HG02642 (cell line): Measurements from ENCODE around the gene CD164L2.
"Not testable (repeated sequence)": the region's sequence is repeated elsewhere in the genome, so short reads cannot be mapped to it uniquely, and the experiment has no call there.

Experiments used
- ATAC-seq: cut with Tn5 transposase; IDR thresholded peaks from one replicate; pipeline ENCODE4 v1.9.1; 2021; ENCODE audit warnings: mild to moderate bottlenecking; ENCODE audit not compliant: unreplicated experiment, poor library complexity

The CD164L2 gene

GRCh38 chr1:27405598-27406361 lies 22.6 kb upstream of the CD164L2 start:
- not testable (repeated sequence) for ATAC-seq

- ATAC-seq, result no peak
These were observed 21.9 kb upstream of the CD164L2 start for GRCh38 chr1:27405074-27405473.

DNA sequence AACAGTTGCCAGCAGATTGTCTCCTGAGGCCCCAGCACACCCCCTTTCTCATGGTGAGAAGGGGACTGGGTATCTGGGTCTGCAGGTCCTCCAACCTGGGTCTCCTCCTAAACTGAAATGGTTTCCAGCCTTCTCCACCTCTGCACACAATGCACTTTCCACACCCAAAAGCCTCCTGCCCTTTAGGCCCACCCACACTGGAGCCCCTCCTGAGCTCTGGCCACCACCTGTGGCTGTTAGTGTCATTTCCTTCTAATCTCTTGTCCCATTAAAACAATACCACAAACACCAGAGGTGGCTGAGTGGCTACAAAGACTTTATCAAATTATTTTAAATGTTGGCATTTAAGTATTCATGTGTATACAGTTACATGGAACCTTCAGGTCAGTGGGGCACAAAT lies 20.8 kb upstream of the CD164L2 start:
- no peak for ATAC-seq

- no peak for ATAC-seq
These were observed 20.1 kb upstream of the CD164L2 start for GRCh38 chr1:27403065-27403726.

DNA sequence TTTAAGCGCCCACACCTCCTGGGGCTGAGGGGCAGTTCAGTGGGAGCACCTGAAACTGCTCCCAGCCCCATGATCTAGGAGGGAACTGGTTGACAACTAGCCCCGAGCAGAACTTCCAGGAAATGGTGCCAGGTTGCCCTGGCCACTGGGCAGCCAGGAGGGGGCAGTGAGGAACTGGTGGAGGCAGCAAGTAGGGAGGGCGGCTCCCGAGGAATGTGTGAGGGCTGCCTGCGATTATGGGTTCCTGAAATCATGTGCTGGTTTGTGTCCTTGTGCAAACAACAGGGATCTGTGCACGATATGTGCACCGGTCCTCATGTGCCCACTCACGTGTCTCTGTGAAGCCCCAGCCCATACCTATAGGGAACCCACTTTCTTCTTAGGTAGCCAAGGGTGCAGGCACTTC lies 19.2 kb upstream of the CD164L2 start:
- ATAC-seq, result no peak

DNA sequence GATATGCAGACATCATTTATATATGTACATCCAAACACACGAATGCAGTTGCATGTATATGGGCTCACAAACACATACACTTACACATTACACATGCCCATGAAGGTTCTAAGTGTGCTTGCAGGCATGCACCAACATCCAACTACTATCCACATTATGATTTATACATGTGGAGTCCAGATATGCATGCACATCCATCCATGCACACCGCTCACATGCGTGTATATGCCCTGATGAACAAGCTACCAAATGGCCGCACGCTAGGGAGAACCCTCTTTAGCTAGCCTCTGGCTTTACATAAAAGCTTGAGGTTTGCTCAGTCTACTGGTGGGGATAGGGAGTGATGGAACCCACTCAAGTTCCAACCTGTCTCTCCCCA lies 17.8 kb upstream of the CD164L2 start:
- ATAC-seq, result no peak

DNA sequence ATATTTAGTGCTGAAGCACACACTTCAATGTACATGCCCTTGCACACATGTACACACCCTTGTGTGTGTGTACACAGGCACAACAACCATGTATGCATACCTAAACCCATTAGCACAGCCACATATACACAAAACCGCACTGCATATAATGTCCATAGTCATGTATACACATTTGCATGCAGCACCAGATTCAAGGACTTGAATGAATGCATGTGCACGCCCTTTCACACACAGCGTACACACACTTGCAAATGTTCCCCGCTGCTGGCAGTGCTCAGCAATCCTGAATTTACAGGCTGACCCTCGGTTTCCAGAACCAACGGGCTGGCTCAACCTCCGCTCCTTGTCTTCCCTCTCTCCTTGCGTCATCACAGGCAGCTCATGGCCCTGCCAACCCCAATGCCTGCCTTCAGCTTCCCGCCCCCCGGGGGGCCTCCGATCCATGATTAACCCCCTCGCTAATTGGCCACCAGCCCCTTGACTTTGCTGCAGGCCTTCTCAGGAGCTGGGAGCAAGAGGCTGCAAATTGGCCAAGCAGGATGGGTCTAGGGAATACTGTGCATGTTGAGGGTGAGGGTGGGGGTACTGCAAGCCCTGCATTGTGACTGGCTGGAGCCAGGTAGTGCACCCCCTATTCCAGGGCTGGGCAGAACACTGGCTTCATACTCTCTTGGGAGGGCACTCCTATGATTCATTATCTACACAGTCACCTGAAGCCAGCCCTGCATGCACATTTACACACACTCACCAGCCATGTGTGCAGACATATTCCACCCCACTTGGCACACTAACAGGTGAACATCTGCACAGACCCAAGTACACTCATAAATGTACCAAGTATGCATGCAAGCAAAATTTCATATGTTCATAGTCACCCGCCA lies 17.2 kb upstream of the CD164L2 start:
- ATAC-seq, result no peak

DNA sequence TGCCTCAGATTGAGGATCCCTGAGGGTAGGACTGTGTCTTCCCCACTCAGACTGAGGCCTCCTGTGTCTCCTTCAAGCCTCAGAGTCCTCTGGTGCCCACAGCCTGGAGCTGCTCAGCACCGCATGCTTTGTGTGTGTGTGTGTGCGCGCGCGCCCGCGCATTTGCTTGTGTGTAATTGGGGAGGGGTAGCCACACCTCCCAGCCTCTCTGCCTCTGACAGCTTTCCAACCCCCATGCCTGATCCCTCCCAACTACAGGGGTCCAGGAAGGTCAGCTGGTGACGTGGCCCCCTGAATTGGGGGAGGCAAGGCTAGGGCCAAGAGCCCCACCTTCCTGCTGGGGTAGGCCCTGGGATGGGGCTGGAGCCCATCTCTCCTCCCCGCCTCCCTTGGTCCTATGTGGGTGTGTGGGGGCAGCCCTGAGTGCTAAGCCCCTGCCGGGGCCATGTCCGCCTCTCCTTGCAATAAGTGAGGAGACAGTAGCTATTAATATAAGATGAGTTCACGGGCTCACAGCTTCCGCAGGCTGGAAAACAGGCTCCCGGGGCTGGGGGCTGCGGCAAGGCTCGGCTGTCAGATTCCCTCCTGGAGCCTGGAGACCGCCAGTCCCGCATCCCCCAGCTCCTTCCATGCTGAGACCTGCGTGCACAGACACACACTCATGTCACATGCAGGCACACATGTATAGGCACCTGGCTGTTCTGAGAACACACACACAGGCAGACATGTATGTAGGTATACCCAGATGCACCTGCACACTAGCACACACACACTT lies 16.3 kb upstream of the CD164L2 start:
- ATAC-seq, result no peak

- ATAC-seq, result no peak
These were observed 15.4 kb upstream of the CD164L2 start for GRCh38 chr1:27398405-27399149.

- no peak for ATAC-seq
These were observed 14.6 kb upstream of the CD164L2 start for GRCh38 chr1:27397749-27398148.

- ATAC-seq, result no peak
These were observed 14.0 kb upstream of the CD164L2 start for GRCh38 chr1:27397110-27397509.

- ATAC-seq, result peak; percentile 36
These were observed 12.5 kb upstream of the CD164L2 start for GRCh38 chr1:27395441-27396195.

DNA sequence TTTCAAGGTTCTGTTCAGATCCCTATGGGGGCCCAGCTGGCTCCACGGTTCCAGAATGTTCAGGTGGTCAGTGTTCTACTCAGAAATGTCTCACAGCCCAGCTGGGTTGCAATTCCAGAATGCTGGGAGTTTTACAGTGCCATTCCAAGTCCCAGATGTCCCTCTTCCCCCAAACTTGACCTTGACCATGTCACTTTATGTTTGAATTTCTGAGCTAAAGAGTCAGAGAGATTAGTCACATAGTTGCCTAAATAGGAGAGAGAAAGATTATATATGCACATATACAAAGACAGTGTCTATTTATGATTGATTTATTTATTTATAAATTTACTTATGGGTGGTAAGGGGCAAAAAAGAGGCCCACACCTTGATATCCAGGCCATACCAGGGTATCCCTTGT lies 11.8 kb upstream of the CD164L2 start:
- ATAC-seq, result no peak

DNA sequence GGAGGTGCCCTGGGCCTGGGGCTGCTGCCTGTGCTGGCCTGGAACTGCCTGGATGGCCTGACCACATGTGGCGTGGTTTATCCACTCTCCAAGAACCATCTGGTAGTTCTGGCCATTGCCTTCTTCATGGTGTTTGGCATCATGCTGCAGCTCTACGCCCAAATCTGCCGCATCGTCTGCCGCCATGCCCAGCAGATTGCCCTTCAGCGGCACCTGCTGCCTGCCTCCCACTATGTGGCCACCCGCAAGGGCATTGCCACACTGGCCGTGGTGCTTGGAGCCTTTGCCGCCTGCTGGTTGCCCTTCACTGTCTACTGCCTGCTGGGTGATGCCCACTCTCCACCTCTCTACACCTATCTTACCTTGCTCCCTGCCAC lies 11.1 kb upstream of the CD164L2 start:
- ATAC-seq, result no peak

DNA sequence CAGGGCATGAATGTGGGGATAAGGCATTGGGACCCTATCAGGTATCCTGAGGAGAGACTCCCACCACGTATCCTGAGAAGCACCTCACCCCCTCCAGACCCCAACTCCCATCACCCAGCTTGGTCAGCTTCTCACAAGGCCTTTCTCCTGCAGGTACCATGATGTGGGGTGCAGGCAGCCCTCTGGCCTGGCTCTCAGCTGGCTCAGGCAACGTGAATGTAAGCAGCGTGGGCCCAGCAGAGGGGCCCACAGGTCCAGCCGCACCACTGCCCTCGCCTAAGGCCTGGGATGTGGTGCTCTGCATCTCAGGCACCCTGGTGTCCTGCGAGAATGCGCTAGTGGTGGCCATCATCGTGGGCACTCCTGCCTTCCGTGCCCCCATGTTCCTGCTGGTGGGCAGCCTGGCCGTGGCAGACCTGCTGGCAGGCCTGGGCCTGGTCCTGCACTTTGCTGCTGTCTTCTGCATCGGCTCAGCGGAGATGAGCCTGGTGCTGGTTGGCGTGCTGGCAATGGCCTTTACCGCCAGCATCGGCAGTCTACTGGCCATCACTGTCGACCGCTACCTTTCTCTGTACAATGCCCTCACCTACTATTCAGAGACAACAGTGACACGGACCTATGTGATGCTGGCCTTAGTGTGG lies 10.6 kb upstream of the CD164L2 start:
- no peak for ATAC-seq

DNA sequence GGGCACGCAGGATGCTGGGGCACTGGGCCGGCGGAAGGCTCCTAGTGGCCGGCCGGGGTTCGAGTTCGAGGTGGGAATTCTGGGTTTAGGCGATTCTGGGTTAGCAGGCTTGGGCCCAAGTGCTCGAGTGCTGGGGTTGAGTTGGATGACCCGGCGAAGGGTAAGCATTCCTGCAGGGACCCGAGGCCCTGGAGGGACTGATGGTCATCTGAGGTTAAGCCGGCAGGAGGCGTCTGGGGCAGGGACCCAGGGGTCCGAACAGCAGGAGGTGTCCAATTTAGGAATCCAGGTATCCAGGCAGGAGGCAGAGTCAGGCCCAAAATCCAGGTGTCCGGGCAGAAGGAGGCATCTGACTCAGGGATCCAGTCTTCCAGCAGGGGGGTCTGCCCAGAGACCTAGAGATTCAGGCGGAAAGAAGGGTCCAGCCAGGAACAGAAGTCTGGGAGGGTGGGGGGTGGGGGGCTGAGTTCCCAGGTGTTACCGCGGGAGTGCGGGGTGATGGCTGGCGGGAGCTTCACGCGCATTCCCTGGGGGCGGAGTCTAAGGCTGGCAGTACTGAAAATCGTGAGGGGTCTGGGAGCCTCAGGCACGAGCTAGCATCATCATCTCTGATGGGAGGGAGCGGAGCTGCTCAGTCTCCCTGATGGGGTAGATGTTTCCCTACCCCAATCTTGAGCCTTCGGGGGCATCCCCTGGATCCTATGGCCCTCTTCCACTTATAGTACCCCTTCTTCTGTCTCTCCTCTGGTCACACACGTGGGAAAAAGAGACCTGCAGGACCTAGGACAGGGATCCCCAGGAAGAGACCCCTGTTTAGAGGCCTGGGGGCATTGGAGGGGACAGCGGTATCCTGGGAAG lies 9.9 kb upstream of the CD164L2 start:
- no peak for ATAC-seq

DNA sequence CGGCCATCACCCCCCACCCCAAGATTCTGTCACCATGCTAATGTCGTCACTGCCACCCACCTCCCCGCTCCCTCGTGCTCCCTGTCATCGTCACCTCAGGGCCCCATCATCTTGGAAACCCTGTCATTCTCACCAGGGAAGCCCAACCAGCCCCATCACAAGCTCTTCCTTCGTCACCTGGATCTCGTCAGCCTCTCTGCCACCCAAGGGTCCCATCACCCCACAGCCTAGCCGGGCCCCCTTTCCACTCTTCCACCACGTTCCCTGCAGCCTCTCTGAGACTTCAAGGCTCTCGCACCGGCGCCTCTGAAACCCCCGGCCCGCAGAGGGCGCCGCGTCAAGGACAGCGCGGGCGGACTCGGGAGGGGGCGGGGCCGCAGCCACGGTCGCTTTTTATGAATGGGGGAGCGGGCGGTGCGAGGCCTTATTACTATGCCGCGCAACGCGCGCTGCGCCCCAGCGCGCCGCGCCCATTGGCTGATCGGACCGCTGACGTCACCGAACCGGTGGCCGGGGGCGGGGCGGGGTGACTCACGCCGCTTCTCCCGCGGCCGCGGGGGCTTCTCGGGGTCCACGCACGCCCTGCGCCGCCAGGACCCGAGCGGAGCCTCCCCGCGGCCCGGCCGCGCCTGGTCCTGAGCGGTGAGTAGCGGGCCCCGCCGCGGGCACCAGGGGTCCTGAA lies 9.1 kb upstream of the CD164L2 start, which contains the start of gene GPR3:
GPR3 (plus strand) TSS at position 527 of the 682 bp plus-strand sequence. CDS start 1,177 bp downstream, outside the sequence.
- ATAC-seq, result peak; percentile 73
